OCI-LY7 (cell line): ENCODE measurements around the gene DOC2A. TPM values are rescaled to one million over a fixed set of nuclear protein-coding genes. Genes with fewer than 3 reads are reported as not detected.

ENCODE experiments used
- BruUV-seq: library from RNA; stranded (reverse); fragments of 400-500 nt; replicated peaks from 2 replicates; lab custom pipeline; 2021; lab: Mats Ljungman, UMichigan
- CTCF ChIA-PET: fragments of 300-600 bp; sonication (Branson Sonifier 250); formaldehyde crosslinking; loops from one replicate; lab custom pipeline; 2022; ENCODE audit warnings: antibody characterized with exemption; ENCODE audit not compliant: unreplicated experiment; lab: Charles Lee
- POLR2A ChIA-PET: fragments of 300-600 bp; sonication (Branson Sonifier 250); formaldehyde crosslinking; loops from one replicate; lab custom pipeline; 2022; ENCODE audit warnings: antibody characterized with exemption; lab: Charles Lee
- DNase-seq: peaks from one replicate; pipeline ENCODE4 v3.0.0-alpha.2; 2015; ENCODE audit warnings: low spot score
- H2AFZ ChIP-seq: fragments of 200-600 bp; sonication (generic), shearing (Covaris generic); 2 replicates; pipeline ENCODE4 v1.6.1; 2014; ENCODE audit warnings: mild to moderate bottlenecking, antibody characterized with exemption, low read length, moderate library complexity
- H3K27ac ChIP-seq: fragments of 200-600 bp; sonication (generic); 2 replicates; pipeline ENCODE4 v1.5.1; 2014; ENCODE audit warnings: mixed run types, low read depth, mild to moderate bottlenecking, moderate library complexity, low read length, inconsistent platforms; ENCODE audit not compliant: poor library complexity, severe bottlenecking
- H3K36me3 ChIP-seq: fragments of 200-600 bp; sonication (generic); 2 replicates; pipeline ENCODE4 v1.6.1; 2014; ENCODE audit warnings: mild to moderate bottlenecking, antibody characterized with exemption, low read length, moderate library complexity, mixed read lengths; ENCODE audit not compliant: insufficient read depth
- H3K4me1 ChIP-seq: fragments of 200-600 bp; sonication (generic); 2 replicates; pipeline ENCODE4 v1.5.1; 2014; ENCODE audit warnings: mild to moderate bottlenecking, low read length; ENCODE audit not compliant: insufficient read depth, poor library complexity, severe bottlenecking
- H3K4me2 ChIP-seq: fragments of 200-600 bp; sonication (generic); 2 replicates; pipeline ENCODE4 v1.6.1; 2014; ENCODE audit warnings: mild to moderate bottlenecking, low read length
- H3K4me3 ChIP-seq: fragments of 200-600 bp; sonication (generic); 2 replicates; pipeline ENCODE4 v1.5.1; 2014; ENCODE audit warnings: mild to moderate bottlenecking, low read depth, low read length; ENCODE audit not compliant: poor library complexity, severe bottlenecking
- H3K79me2 ChIP-seq: fragments of 200-600 bp; sonication (generic); 2 replicates; pipeline ENCODE4 v1.6.1; 2016; ENCODE audit warnings: low read depth, mild to moderate bottlenecking, low read length, moderate library complexity, mixed read lengths; ENCODE audit not compliant: insufficient read depth
- H3K9me2 ChIP-seq: fragments of 200-600 bp; sonication (generic); 2 replicates; pipeline ENCODE4 v1.6.1; 2016; ENCODE audit warnings: mild to moderate bottlenecking, low read length, mixed read lengths; ENCODE audit not compliant: insufficient read depth
- H3K9me3 ChIP-seq: fragments of 200-600 bp; sonication (generic); 2 replicates; pipeline ENCODE4 v1.6.1; 2014; ENCODE audit warnings: mild to moderate bottlenecking, mixed run types, low read length, mixed read lengths
- H4K20me1 ChIP-seq: fragments of 200-600 bp; sonication (generic); 2 replicates; pipeline ENCODE4 v1.6.1; 2014; ENCODE audit warnings: mild to moderate bottlenecking, antibody characterized with exemption, low read length, moderate library complexity, mixed read lengths; ENCODE audit not compliant: insufficient read depth
- EZH2phosphoT487 ChIP-seq: fragments of 200-600 bp; sonication (generic); IDR thresholded peaks from 2 replicates; pipeline ENCODE4 v1.6.1; 2018; ENCODE audit warnings: low read depth, borderline replicate concordance, mild to moderate bottlenecking, mixed run types, antibody characterized with exemption, low read length, moderate library complexity, mixed read lengths
- intact Hi-C: fragments of 100-400 bp; cut with micrococcal nuclease; formaldehyde crosslinking; loops from one replicate; pipeline ENCODE4 v1.10.0; 2022; ENCODE audit not compliant: unreplicated experiment
- total RNA-seq, 2 experiments: library from RNA; depleted of rRNA in 1 of 2; stranded (reverse); fragments of >200 nt in 1 of 2; shearing (Covaris generic) in 1 of 2; gene quantifications; 2 replicates each; pipeline ENCODE4 v1.2.3, GENCODE V29; 2014 to 2022
- TF ChIP-seq, protein P1 (sequence below): fragments of 200-600 bp; sonication (generic); conservative IDR thresholded peaks from 2 replicates; pipeline ENCODE4 v1.5.1; 2014; ENCODE audit warnings: mild to moderate bottlenecking, antibody characterized with exemption, low read length, moderate library complexity, mixed read lengths

DOC2A gene
- total RNA-seq, 2 experiments from 2014 or later = 0.91 TPM; not detected in 1

DNA sequence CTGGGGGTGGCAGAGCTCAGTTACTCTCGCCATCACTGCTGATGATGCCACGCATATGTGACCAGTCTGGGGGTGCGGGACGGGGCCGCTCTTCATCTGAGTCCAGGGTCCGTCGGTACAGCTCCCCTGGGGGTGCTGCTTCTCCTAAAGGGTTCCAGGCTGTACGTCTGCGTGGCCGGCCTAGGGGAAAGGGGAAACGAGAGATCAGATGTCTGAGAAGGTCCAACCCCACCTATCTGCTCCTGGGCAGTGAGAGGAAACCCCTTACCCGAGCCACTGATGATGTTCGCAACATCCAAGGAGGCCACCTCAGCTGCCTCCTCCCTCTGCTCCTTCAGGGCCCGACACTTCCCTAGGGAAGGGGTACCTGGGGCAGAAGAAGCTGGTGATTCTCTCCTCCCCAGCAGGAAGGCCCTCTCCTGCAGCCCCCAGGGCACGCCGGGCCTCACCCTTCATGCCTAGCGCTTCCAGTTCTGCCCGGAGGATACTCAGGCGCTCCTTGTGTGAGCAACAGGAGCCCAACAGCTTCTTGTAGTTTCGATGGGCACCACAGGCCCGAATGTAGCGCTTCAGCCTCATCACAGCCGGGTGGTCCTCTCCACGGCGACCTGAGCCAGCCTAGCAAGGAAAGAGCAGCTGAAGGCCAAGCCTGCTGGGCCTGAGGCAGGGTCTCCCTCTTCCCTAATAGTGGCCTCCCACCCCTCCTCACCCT, 17.5 kb downstream of the DOC2A start:
- Histone ChIP-seq H3K4me3 (no peak overlapping the region), H3K4me2 (no peak overlapping the region), H3K9me3 (no peaks in the 10 kb centered on the region), H3K9me2 (no peaks in the 10 kb centered on the region), H3K79me2 (peaks cover 12% of the 10 kb centered on the region; the same call in 1 of the 2 replicates), H4K20me1 (no peaks in the 10 kb centered on the region), H2AFZ (no peak overlapping the region), H3K36me3 (peaks cover 74% of the 10 kb centered on the region), H3K4me1 (peaks cover 27% of the 10 kb centered on the region), H3K27ac (no peak overlapping the region)
- no peak for TF ChIP-seq EZH2phosphoT487
- TF ChIP-seq, protein P1, sequence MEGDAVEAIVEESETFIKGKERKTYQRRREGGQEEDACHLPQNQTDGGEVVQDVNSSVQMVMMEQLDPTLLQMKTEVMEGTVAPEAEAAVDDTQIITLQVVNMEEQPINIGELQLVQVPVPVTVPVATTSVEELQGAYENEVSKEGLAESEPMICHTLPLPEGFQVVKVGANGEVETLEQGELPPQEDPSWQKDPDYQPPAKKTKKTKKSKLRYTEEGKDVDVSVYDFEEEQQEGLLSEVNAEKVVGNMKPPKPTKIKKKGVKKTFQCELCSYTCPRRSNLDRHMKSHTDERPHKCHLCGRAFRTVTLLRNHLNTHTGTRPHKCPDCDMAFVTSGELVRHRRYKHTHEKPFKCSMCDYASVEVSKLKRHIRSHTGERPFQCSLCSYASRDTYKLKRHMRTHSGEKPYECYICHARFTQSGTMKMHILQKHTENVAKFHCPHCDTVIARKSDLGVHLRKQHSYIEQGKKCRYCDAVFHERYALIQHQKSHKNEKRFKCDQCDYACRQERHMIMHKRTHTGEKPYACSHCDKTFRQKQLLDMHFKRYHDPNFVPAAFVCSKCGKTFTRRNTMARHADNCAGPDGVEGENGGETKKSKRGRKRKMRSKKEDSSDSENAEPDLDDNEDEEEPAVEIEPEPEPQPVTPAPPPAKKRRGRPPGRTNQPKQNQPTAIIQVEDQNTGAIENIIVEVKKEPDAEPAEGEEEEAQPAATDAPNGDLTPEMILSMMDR = no peak
- POLR2A ChIA-PET = interaction anchor here (0.6 to 2.9 kb wide), 4 partner anchors 20 to 1023 kb away, joined by 3 to 11 read pairs (median 4); partner anchors contain the start of genes KCTD13, TAOK2 and TMEM219
- no peak for DNase-seq
- intact Hi-C loops = loop anchor here (10.0 kb wide), 1 partner anchor 381 kb away; the partner anchor contains the start of genes MYL11 and TBC1D10B
- CTCF ChIA-PET = no interaction called here
- BruUV-seq = no TSS peak

DNA sequence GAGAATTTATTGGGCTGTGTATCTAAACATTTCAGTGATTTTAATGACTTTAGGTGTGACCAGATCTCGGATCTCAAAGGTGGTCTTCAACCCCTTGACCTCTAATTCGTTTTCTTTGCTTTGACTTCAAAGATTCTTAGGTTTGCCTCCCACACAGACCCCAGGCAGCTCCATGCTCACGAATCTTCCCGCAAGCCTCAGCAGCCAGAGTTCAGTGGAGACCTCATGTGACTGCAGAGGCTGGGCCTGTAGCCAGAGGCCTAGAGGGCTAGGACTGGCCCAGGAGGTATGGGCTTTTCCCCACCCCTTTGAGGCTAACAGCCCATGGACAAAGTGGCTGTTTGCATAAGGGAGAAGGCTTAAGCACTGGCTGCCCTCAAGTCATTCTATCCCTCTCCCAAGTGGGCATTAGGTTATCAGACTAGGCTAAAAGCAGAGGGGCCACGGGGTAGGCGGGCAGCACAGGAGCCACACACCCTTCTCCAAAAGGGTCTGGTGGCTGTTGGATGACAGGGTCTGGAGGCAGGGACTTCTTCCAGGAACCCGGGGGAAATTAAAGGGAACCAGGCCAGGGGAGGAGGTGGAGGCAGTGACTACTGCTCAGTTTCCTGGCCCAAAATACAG, 18.4 kb downstream of the DOC2A start:
- no peaks in the 10 kb centered on the region for H3K9me2 ChIP-seq
- intact Hi-C loops = loop anchor here (10.0 kb wide), 1 partner anchor 382 kb away; the partner anchor contains the start of genes MYL11 and TBC1D10B
- peaks cover 27% of the 10 kb centered on the region for H3K4me1 ChIP-seq
- no peak for TF ChIP-seq EZH2phosphoT487
- TF ChIP-seq, protein P1 = no peak
- DNase-seq = no peak
- no peak overlapping the region for H3K4me3 ChIP-seq
- BruUV-seq = no TSS peak
- no peaks in the 10 kb centered on the region for H3K9me3 ChIP-seq
- H3K4me2 ChIP-seq = no peak overlapping the region
- H3K27ac ChIP-seq = no peak overlapping the region
- H3K36me3 ChIP-seq = peaks cover 74% of the 10 kb centered on the region
- H3K79me2 ChIP-seq = peaks cover 12% of the 10 kb centered on the region; the same call in 1 of the 2 replicates
- H4K20me1 ChIP-seq = no peaks in the 10 kb centered on the region
- ChIA-PET CTCF (no interaction called here), POLR2A (interaction anchor here (1.3 kb wide), 1 partner anchor 19 kb away, joined by 4 read pairs; the partner anchor contains the start of gene TAOK2)
- no peak overlapping the region for H2AFZ ChIP-seq
